GM20000 (cell line): ENCODE measurements around the gene HNRNPDL.

Source experiments
- DNase-seq: peaks from one replicate; pipeline ENCODE4 v3.0.0; 2012; ENCODE audit warnings: low spot score
- TF ChIP-seq, protein P1 (sequence below): IDR thresholded peaks from 2 replicates; pipeline ENCODE4 v1.5.1; 2012; ENCODE audit warnings: mild to moderate bottlenecking, control low read depth; ENCODE audit errors: extremely low read depth, missing control alignments

The HNRNPDL gene

GRCh38 chr4:82373486-82373815 is 56.8 kb downstream of the HNRNPDL start:
- TF ChIP-seq, protein P1, sequence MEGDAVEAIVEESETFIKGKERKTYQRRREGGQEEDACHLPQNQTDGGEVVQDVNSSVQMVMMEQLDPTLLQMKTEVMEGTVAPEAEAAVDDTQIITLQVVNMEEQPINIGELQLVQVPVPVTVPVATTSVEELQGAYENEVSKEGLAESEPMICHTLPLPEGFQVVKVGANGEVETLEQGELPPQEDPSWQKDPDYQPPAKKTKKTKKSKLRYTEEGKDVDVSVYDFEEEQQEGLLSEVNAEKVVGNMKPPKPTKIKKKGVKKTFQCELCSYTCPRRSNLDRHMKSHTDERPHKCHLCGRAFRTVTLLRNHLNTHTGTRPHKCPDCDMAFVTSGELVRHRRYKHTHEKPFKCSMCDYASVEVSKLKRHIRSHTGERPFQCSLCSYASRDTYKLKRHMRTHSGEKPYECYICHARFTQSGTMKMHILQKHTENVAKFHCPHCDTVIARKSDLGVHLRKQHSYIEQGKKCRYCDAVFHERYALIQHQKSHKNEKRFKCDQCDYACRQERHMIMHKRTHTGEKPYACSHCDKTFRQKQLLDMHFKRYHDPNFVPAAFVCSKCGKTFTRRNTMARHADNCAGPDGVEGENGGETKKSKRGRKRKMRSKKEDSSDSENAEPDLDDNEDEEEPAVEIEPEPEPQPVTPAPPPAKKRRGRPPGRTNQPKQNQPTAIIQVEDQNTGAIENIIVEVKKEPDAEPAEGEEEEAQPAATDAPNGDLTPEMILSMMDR = no peak
- peak; percentile 31 for DNase-seq
